HCT116 (cell line): ENCODE data around the gene SPEM3. TPM values are rescaled to one million over a fixed set of nuclear protein-coding genes. Genes with fewer than 3 reads are reported as not detected.

Experiments used
- ATAC-seq: fragments of 200-7000 bp; cut with Tn5 transposase; 2 replicates; pipeline ENCODE4 v1.9.1; 2020; ENCODE audit warnings: mild to moderate bottlenecking, moderate library complexity
- BruUV-seq: library from RNA; stranded (reverse); fragments of 400-500 nt; replicated peaks from 2 replicates; lab custom pipeline; 2021; lab: Mats Ljungman, UMichigan
- CTCF ChIA-PET: fragments of 300-600 bp; sonication (Branson Sonifier 250); formaldehyde crosslinking; loops from one replicate; lab custom pipeline; 2021; ENCODE audit warnings: antibody characterized with exemption; lab: Charles Lee
- POLR2A ChIA-PET: fragments of 300-600, 350-600 bp; sonication (Branson Sonifier 250); formaldehyde crosslinking; loops from one replicate; lab custom pipeline; 2021; ENCODE audit warnings: antibody characterized with exemption; lab: Charles Lee
- RAD21 ChIA-PET, 2 experiments: fragments of 300-600 bp; sonication (Branson Sonifier 250); formaldehyde crosslinking; loops; one replicate each; lab custom pipeline; 2023; ENCODE audit warnings: low total read pairs in 2 of 2; ENCODE audit not compliant: uncharacterized antibody in 2 of 2, unreplicated experiment in 2 of 2, low non-redundant PET in 1 of 2; lab: Charles Lee
- DNase-seq: peaks from one replicate; pipeline ENCODE4 v3.0.0-alpha.2; 2010; ENCODE audit warnings: low read depth, low spot score
- H2AFZ ChIP-seq: fragments of 200-600 bp; shearing (Covaris generic), sonication (generic); 2 replicates; pipeline ENCODE4 v1.6.1; 2017; ENCODE audit warnings: low read depth, mixed run types, mixed read lengths, antibody characterized with exemption, low read length; ENCODE audit not compliant: poor library complexity, severe bottlenecking
- H3K27ac ChIP-seq: 2 replicates; pipeline ENCODE4 v1.5.1; 2012; ENCODE audit warnings: low read depth, low read length
- H3K27me3 ChIP-seq: fragments of 200-600 bp; sonication (generic); 2 replicates; pipeline ENCODE4 v1.6.1; 2016; ENCODE audit warnings: mixed run types, low read length, mixed read lengths; ENCODE audit not compliant: insufficient read depth
- H3K36me3 ChIP-seq, 2 experiments: fragments of 200-500 bp in 1 of 2; fragments of 200-600 bp in 1 of 2; sonication (Bioruptor generic) in 1 of 2; sonication (generic) in 1 of 2; 2 replicates each; pipeline versions ENCODE4 v1.5.1 to v1.6.1; 2014 to 2016; ENCODE audit warnings: low read length in 2 of 2, inconsistent platforms in 1 of 2, mixed read lengths in 1 of 2, mixed run types in 1 of 2; ENCODE audit not compliant: insufficient read depth in 2 of 2, control insufficient read depth in 1 of 2
- H3K4me1 ChIP-seq, 2 experiments: fragments of 200-600 bp in 1 of 2; sonication (generic) in 1 of 2; 2 replicates each; pipeline versions ENCODE4 v1.5.1 to v1.6.1; 2012 to 2017; ENCODE audit warnings: low read length in 2 of 2, inconsistent platforms in 1 of 2, mild to moderate bottlenecking in 1 of 2, mixed read lengths in 1 of 2, mixed run types in 1 of 2, moderate library complexity in 1 of 2; ENCODE audit not compliant: insufficient read depth in 2 of 2, control insufficient read depth in 1 of 2
- H3K4me2 ChIP-seq: fragments of 200-600 bp; sonication (generic); 2 replicates; pipeline ENCODE4 v1.6.1; 2017; ENCODE audit warnings: mixed run types, low read length, mixed read lengths
- H3K4me3 ChIP-seq, 2 experiments: fragments of 200-600 bp in 1 of 2; sonication (generic) in 1 of 2; replicated peaks in 1 of 2; 2 replicates each; pipeline ENCODE4 v1.5.1; 2011 to 2016; ENCODE audit warnings: low read length in 2 of 2, control low read depth in 1 of 2, low read depth in 1 of 2, mild to moderate bottlenecking in 1 of 2, mixed read lengths in 1 of 2, mixed run types in 1 of 2
- H3K79me2 ChIP-seq: fragments of 200-600 bp; sonication (generic); 2 replicates; pipeline ENCODE4 v1.6.1; 2017; ENCODE audit warnings: mild to moderate bottlenecking, mixed run types, low read length, moderate library complexity, mixed read lengths; ENCODE audit not compliant: insufficient read depth
- H3K9ac ChIP-seq: fragments of 200-600 bp; sonication (generic); 2 replicates; pipeline ENCODE4 v1.6.1; 2016; ENCODE audit warnings: low read length, mixed read lengths
- H3K9me2 ChIP-seq: fragments of 200-600 bp; sonication (generic), shearing (Covaris generic); 2 replicates; pipeline ENCODE4 v1.6.1; 2017; ENCODE audit warnings: mixed run types, mild to moderate bottlenecking, moderate library complexity; ENCODE audit not compliant: insufficient read depth
- H3K9me3 ChIP-seq, 2 experiments: fragments of 200-500 bp in 1 of 2; fragments of 200-600 bp in 1 of 2; sonication (Bioruptor generic) in 1 of 2; sonication (generic) in 1 of 2; 2 replicates each; pipeline ENCODE4 v1.6.1; 2014 to 2017; ENCODE audit warnings: low read length in 2 of 2, mixed read lengths in 2 of 2, inconsistent platforms in 1 of 2, low read depth in 1 of 2, mild to moderate bottlenecking in 1 of 2, mixed run types in 1 of 2, moderate library complexity in 1 of 2; ENCODE audit not compliant: control insufficient read depth in 1 of 2, insufficient read depth in 1 of 2
- H4K20me1 ChIP-seq: fragments of 200-600 bp; sonication (generic), shearing (Covaris generic); 2 replicates; pipeline ENCODE4 v1.6.1; 2017; ENCODE audit warnings: mixed run types, mild to moderate bottlenecking, moderate library complexity; ENCODE audit not compliant: insufficient read depth
- ATF3 ChIP-seq: IDR thresholded peaks from 2 replicates; pipeline ENCODE4 v1.6.1; 2012
- CBX3 ChIP-seq: IDR thresholded peaks from 2 replicates; pipeline ENCODE4 v1.6.1; 2012; ENCODE audit warnings: low read depth
- CEBPB ChIP-seq: IDR thresholded peaks from 2 replicates; pipeline ENCODE4 v1.6.1; 2012; ENCODE audit warnings: low read depth
- EGR1 ChIP-seq: IDR thresholded peaks from 2 replicates; pipeline ENCODE4 v1.6.1; 2012; ENCODE audit warnings: low read depth
- JUND ChIP-seq: IDR thresholded peaks from 2 replicates; pipeline ENCODE4 v1.6.1; 2012
- MAX ChIP-seq: IDR thresholded peaks from 2 replicates; pipeline ENCODE4 v1.6.1; 2012
- POLR2AphosphoS5 ChIP-seq: IDR thresholded peaks from 2 replicates; pipeline ENCODE4 v1.6.1; 2011; ENCODE audit warnings: mild to moderate bottlenecking, low read depth, low read length, moderate library complexity
- SIN3A ChIP-seq: IDR thresholded peaks from 2 replicates; pipeline ENCODE4 v1.6.1; 2012; ENCODE audit warnings: low read depth
- intact Hi-C: fragments of 100-400 bp; cut with micrococcal nuclease; formaldehyde crosslinking; loops from 2 replicates; pipeline ENCODE4 v1.10.0; 2022
- total RNA-seq: library from RNA; stranded (reverse); gene quantifications from one replicate; pipeline ENCODE4 v1.2.1, GENCODE V29; 2021; ENCODE audit not compliant: unreplicated experiment

SPEM3 gene
- total RNA-seq, 1 experiment from 2014 or later = not detected

GRCh38 chr17:7417056-7417655 lies 11.5 kb upstream of the SPEM3 start (continued):
- no peak for TF ChIP-seq ATF3
- TF ChIP-seq SIN3A = no peak
- no peak for TF ChIP-seq JUND

GRCh38 chr17:7418472-7419152 lies 10.0 kb upstream of the SPEM3 start:
- CTCF ChIA-PET = no interaction called here
- H4K20me1 ChIP-seq = no peaks in the 10 kb centered on the region
- H3K4me3 ChIP-seq = no peak overlapping the region
- H3K9me3 ChIP-seq = no peaks in the 10 kb centered on the region
- peaks cover 0 to under 1% of the 10 kb centered on the region in 2 experiments; a peak in 1 of 4 replicates for H3K4me1 ChIP-seq
- RAD21 ChIA-PET = no interaction called here
- intact Hi-C loops = no loop called here
- H3K79me2 ChIP-seq = no peaks in the 10 kb centered on the region
- no peaks in the 10 kb centered on the region for H3K9me2 ChIP-seq
- H3K36me3 ChIP-seq = peaks cover 0 to 3% of the 10 kb centered on the region in 2 experiments; a peak in 1 of 4 replicates
- POLR2A ChIA-PET = interaction anchor here (1.7 kb wide), 1 partner anchor 15 kb away, joined by 8 read pairs; the partner anchor contains the start of gene TMEM256
- TF ChIP-seq CEBPB (no peak), MAX (no peak), CBX3 (no peak), EGR1 (no peak), POLR2AphosphoS5 (no peak)
- no peak for DNase-seq
- no peak overlapping the region for H3K9ac ChIP-seq
- no TSS peak for BruUV-seq
- no peak overlapping the region for H3K4me2 ChIP-seq
- no peak overlapping the region for H2AFZ ChIP-seq
- no peak overlapping the region for H3K27ac ChIP-seq
- H3K27me3 ChIP-seq = no peaks in the 10 kb centered on the region
- ATAC-seq = no peak
